ENCODE measurements around the gene APOA5. TPM values are rescaled to one million over a fixed set of nuclear protein-coding genes. Genes with fewer than 3 reads are reported as not detected.

The APOA5 gene
- total and polyA plus RNA-seq, 2 of the 13 experiments (the other 11 are each of a cell fraction or from before 2014, with no cell fraction given), result 44.0 to 49.1 TPM

- TF ChIP-seq ZBTB2 (CRISPR knock-in tag; IDR thresholded peaks at IDR 0.05; ENCODE audit: low read depth), result no peak
- TF ChIP-seq ZNF883 (CRISPR knock-in tag; IDR thresholded peaks at IDR 0.05; ENCODE audit: not compliant biosample characterization), result peak; percentile 63
- TF ChIP-seq PPARG (CRISPR knock-in tag; conservative IDR thresholded peaks at IDR 0.05), result peak; percentile 78
- no peak for TF ChIP-seq ZNF530 (CRISPR knock-in tag; IDR thresholded peaks at IDR 0.05; ENCODE audit: low read depth)
- peak; percentile 79; the same call in 1 of the 2 replicates for TF ChIP-seq AKAP8 (CRISPR knock-in tag; IDR thresholded peaks at IDR 0.05)
- peak; percentile 68; the same call in 1 of the 2 replicates for TF ChIP-seq CCDC6 (CRISPR knock-in tag; IDR thresholded peaks at IDR 0.05)
- TF ChIP-seq TAF15 (IDR thresholded peaks at IDR 0.05; ENCODE audit: low read depth, low read length, poor library complexity, severe bottlenecking), result no peak
- no peak for TF ChIP-seq PCBP2 (optimal IDR thresholded peaks at IDR 0.05; ENCODE audit: low read depth, low read length, poor library complexity, severe bottlenecking)
- TF ChIP-seq, protein P1, sequence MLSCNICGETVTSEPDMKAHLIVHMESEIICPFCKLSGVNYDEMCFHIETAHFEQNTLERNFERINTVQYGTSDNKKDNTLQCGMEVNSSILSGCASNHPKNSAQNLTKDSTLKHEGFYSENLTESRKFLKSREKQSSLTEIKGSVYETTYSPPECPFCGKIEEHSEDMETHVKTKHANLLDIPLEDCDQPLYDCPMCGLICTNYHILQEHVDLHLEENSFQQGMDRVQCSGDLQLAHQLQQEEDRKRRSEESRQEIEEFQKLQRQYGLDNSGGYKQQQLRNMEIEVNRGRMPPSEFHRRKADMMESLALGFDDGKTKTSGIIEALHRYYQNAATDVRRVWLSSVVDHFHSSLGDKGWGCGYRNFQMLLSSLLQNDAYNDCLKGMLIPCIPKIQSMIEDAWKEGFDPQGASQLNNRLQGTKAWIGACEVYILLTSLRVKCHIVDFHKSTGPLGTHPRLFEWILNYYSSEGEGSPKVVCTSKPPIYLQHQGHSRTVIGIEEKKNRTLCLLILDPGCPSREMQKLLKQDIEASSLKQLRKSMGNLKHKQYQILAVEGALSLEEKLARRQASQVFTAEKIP (CRISPR knock-in tag; IDR thresholded peaks at IDR 0.05; ENCODE audit: borderline replicate concordance), result no peak
- no peak for TF ChIP-seq ZNF781 (CRISPR knock-in tag; IDR thresholded peaks at IDR 0.05; ENCODE audit: borderline replicate concordance, not compliant biosample characterization)
- TF ChIP-seq PHB2 (IDR thresholded peaks at IDR 0.05; ENCODE audit: partially characterized antibody), result no peak
- 0 out of 2 replicates have a peak, but pooled peaks have one; percentile 3 for TF ChIP-seq CHD4 (IDR thresholded peaks at IDR 0.05; ENCODE audit: borderline replicate concordance, low read length)
- TF ChIP-seq, protein P2, sequence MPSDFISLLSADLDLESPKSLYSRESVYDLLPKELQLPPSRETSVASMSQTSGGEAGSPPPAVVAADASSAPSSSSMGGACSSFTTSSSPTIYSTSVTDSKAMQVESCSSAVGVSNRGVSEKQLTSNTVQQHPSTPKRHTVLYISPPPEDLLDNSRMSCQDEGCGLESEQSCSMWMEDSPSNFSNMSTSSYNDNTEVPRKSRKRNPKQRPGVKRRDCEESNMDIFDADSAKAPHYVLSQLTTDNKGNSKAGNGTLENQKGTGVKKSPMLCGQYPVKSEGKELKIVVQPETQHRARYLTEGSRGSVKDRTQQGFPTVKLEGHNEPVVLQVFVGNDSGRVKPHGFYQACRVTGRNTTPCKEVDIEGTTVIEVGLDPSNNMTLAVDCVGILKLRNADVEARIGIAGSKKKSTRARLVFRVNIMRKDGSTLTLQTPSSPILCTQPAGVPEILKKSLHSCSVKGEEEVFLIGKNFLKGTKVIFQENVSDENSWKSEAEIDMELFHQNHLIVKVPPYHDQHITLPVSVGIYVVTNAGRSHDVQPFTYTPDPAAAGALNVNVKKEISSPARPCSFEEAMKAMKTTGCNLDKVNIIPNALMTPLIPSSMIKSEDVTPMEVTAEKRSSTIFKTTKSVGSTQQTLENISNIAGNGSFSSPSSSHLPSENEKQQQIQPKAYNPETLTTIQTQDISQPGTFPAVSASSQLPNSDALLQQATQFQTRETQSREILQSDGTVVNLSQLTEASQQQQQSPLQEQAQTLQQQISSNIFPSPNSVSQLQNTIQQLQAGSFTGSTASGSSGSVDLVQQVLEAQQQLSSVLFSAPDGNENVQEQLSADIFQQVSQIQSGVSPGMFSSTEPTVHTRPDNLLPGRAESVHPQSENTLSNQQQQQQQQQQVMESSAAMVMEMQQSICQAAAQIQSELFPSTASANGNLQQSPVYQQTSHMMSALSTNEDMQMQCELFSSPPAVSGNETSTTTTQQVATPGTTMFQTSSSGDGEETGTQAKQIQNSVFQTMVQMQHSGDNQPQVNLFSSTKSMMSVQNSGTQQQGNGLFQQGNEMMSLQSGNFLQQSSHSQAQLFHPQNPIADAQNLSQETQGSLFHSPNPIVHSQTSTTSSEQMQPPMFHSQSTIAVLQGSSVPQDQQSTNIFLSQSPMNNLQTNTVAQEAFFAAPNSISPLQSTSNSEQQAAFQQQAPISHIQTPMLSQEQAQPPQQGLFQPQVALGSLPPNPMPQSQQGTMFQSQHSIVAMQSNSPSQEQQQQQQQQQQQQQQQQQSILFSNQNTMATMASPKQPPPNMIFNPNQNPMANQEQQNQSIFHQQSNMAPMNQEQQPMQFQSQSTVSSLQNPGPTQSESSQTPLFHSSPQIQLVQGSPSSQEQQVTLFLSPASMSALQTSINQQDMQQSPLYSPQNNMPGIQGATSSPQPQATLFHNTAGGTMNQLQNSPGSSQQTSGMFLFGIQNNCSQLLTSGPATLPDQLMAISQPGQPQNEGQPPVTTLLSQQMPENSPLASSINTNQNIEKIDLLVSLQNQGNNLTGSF (CRISPR knock-in tag; IDR thresholded peaks at IDR 0.05), result 0 out of 2 replicates have a peak, but pooled peaks have one; percentile 4
- TF ChIP-seq ATF1 (CRISPR knock-in tag; IDR thresholded peaks at IDR 0.05), result 0 out of 2 replicates have a peak, but pooled peaks have one; percentile 40
- TF ChIP-seq ARHGAP35 (CRISPR knock-in tag; IDR thresholded peaks at IDR 0.05; ENCODE audit: borderline replicate concordance), result no peak
- TF ChIP-seq TGIF2 (CRISPR knock-in tag; IDR thresholded peaks at IDR 0.05), result no peak
- TF ChIP-seq HNRNPL (IDR thresholded peaks at IDR 0.05; ENCODE audit: low read depth, low read length), result no peak
- 0 out of 2 replicates have a peak, but pooled peaks have one; percentile 36 for TF ChIP-seq KAT8 (CRISPR knock-in tag; IDR thresholded peaks at IDR 0.05)
- no peak for TF ChIP-seq ZNF234 (CRISPR knock-in tag; conservative IDR thresholded peaks at IDR 0.05)
- TF ChIP-seq ZNF772 (CRISPR knock-in tag; IDR thresholded peaks at IDR 0.05), result peak; percentile 81
These were observed 35.2 kb upstream of the APOA5 start (continued) for GRCh38 chr11:116826751-116827431.

Data from HepG2 (cell line).